ENCODE data around the gene GYPB.
"Not testable (repeated sequence)": the region's sequence is repeated elsewhere in the genome, so short reads cannot be mapped to it uniquely, and the experiment has no call there.

The GYPB gene

DNA sequence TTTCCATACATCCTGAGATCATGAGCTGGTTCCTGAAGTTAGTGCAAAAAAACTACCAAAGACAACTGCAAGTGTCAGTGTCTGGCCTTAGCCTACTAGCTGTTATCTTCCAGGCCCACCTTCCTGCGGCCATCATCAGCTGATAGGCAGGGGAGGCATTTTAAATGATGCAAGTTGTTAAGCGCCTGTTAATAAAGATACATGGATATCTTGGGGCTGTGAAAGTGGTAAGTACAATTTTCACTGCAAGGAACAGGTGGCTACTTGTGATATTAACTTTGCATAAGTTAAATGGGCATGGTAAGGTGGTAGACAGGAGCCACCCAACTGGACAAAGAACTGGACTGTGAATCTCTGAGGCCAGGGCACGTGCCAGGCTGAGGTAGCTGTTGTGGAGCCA, at the start of gene GYPB:
GYPB (minus strand) TSS at position 104 of the 400 bp plus-strand sequence; CDS start at position 11, 93 bp downstream.
- DNase-seq = not testable (repeated sequence)

DNA sequence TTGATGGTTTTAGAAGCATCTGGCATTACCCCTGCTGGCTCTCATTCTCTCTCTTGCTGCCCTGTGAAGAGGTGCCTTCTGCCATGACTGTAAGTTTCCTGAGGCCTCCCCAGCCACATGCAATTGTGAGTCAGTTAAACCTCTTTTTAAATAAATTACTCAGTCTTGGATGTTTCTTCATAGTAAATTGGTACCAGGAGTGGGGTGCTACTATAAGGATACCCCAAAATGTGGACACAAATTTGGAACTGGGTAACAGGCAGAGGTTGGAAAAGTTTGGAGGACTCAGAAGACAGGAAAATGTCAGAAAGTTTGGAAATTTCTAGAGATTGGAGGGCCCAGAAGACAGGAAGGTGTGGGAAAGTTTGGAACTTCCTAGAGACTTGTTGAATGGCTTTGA, 42.4 kb upstream of the GYPB start:
- not testable (repeated sequence) for DNase-seq

DNA sequence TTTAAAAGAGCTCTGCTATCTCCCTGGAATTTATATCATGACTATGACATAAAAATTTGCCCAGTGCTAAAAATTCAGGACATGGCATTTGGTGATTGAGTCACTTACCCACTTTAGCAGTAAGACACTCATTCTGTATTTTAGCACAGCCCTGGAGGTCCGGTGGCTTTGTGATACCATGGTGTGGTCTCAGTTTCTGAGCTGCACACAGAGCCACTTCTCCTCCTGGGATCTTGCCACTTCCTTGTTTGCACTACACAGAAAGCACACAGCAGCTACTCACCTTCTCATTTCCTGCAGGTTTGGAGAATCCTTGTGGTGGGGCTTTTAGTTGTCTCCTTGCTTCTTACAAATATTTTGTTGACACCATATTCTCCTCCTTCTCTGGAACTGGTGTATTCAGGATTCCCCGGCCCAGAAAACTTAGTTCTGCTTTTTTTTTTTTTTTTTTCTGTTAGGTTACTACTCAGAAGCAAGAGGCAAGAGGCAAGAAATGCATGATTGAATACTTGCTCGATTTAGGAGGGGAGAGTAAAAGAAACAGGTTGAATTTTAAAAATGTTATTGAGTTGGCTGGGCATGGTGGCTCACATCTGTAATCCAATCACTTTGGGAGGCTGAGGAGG, 41.2 kb upstream of the GYPB start:
- DNase-seq = not testable (repeated sequence)

DNA sequence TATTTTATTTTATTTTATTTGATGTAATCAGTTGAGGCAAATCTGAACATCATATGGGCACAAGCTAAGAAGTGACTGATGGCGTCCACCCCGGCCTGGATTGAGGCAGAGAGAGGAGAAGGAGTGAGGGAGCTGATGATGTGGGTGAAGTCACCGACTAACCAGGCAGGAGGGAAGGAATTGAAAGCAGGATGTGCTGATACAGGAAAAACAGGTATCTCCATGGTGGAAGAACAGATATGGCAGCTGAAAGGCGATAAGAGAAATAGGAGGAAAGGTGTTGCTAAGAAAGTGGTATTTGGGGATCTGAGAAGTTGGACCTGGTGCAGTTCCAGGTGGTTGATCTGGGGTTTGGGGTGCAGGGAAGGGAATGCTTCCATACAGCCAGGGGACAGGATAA, 37.6 kb upstream of the GYPB start:
- DNase-seq = no peak

DNA sequence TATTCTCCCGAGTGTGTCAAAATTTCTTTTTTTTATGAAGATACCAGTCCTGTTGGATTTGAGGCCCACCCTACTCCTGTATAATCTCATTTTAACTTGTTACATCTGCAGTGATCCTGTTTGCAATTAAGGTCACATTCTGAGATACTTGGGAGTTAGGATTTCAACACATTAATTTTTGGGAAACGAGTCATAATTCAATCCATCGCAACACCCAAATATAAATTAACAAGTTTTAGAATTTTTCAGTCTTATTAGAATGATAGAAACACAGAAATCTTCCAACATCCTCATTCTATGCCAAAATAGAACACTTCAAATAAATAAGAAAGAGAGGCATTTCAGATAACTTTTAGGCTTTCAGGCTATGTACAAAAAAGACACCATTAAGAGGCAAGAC, 36.2 kb upstream of the GYPB start:
- not testable (repeated sequence) for DNase-seq

GRCh38 chr4:144051494-144051893, 32.3 kb upstream of the GYPB start:
- not testable (repeated sequence) for DNase-seq

GRCh38 chr4:144050631-144051030, 31.5 kb upstream of the GYPB start:
- not testable (repeated sequence) for DNase-seq

DNA sequence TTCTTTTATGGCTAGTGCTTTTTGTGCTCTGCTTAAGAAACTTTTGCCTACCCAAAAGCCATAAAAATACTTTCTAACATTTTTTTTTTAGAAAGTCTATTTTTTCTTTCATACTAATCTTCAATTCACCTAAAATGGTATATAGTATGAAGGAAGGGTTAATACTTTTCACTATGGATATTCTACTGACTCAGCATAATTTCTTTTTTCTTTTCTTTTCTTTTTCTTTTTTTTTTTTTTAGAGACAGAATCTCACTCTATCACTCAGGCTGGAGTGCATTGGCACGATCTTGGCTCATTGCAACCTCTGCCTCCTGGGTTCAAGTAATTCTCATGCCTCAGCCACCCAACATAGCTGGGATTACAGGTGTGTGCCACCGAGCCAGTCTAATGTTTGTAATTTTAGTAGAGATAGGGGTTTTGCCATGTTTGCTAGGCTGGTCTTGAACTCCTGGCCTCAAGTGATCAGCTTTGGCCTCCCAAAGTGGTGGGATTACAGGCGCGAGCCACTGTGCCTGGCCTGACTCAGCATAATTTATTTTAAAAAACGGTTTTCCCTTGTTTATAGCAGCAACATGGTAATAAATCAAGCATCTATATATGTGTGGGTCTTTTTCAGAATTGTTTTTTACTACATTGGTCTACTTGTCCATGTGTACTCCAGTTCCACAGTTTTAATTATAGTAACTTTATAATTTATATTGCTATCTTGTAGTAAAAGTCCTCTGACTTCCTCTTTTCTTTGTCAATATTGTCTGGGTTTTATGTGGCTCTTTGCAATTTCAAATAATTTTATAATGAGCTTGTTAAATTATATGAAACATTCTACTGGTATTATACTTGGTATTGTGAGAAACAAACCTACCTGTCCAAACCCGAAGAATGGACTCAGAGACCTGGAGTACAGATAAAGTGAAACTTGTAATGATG, 30.6 kb upstream of the GYPB start:
- DNase-seq = not testable (repeated sequence)

- DNase-seq = not testable (repeated sequence)
These were observed 25.8 kb upstream of the GYPB start for GRCh38 chr4:144044936-144045335.

DNA sequence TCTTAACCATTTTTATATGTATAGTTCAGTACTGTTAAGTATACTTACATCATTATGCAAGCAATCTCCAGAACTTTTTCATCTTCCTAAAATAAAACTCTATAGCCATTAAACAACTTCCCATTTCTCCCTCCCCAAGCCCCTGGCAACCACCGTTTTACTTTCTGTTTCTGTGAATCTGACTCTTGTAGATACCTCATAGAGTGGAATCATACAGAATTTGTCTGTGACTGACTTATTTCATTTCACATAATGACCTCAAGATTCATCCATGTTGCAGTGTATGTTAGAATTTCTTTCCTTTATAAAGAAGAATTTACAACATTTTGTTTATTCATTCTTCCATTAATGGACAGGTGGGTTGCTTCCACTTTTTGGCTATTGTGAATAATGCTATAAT, 13.4 kb upstream of the GYPB start:
- not testable (repeated sequence) for DNase-seq

- not testable (repeated sequence) for DNase-seq
These were observed 12.7 kb upstream of the GYPB start for GRCh38 chr4:144031875-144032274.

DNA sequence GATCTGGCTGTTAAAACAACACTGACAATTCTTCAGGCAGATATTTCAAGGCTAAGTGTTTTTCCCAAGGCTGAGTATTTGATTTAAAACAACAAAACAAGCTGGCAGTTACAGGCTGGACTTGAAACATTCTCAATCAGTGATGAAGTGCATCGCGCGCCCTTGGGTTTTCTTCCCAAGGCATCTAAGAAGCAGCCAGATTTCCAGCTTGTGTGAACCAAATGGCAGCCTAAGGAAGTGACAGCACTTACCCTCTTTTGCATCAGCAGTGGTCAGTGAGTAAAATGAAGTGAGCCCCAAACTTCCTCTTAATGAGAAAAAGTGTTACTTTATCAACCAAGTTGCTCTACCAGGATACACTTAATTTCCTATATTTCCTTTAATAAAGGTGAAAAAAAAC, 12.2 kb upstream of the GYPB start:
- not testable (repeated sequence) for DNase-seq

DNA sequence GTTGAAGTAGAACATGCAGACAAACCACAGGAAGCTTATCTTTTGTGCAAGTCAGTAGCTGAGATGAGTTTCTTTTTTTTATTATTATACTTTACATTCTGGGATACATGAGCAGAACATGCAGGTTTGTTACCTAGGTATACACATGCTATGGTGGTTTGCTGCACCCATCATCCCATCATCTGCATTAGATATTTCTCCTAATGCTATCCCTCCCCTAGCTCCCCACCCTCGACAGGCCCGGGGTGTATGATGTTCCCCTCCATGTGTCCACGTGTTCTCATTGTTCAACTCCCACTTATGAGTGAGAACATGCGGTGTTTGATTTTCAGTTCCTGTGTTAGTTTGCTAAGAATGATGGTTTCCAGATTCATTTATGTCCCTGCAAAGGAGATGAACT, 11.5 kb upstream of the GYPB start:
- DNase-seq = not testable (repeated sequence)

DNA sequence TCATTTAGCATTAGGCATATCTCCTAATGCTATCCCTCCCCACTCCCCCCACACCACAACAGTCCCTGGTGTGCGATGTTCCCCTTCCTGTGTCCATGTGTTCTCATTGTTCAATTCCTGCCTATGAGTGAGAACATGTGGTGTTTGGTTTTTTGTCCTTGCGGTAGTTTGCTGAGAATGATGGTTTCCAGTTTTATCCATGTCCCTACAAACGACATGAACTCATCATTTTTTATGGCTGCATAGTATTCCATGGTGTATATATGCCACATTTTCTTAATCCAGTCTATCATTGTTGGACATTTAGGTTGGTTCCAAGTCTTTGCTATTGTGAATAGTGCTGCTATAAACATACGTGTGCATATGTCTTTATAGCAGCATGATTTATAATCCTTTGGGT, 7.5 kb upstream of the GYPB start:
- DNase-seq = not testable (repeated sequence)

GRCh38 chr4:144024399-144025053, 5.3 kb upstream of the GYPB start:
- not testable (repeated sequence) for DNase-seq

- DNase-seq = not testable (repeated sequence)
These were observed 3.7 kb upstream of the GYPB start for GRCh38 chr4:144022772-144023400.

DNA sequence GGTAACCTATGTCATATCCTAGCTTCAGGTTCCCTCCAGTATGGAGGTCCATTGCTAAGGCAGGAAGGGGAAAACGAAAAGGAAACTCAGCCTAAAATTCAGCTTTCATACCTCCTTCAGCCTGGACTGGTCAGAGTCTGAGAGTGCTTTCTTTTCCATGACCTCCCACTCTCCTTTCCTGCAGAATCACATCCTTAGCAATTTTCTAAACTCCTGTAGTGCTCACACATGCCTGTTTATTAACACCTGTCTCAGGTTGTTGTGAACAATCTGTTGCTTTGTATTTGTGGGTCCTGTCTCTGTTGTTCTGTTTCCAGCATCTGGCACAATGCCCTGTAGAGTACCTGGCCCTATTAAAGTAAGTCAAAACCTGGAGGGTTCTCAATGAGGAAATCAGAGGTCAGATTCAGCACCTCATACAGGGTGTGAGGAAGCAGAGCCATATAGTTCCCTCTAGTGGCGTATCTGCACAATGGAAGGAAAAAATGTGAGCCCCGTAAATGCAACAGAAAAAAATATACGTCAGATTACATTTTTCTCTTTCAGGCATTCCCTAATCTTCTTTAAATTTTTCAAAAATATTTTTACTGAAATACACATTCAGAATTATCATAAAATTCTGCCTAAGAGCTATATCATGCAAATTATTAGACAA, 2.3 kb upstream of the GYPB start:
- not testable (repeated sequence) for DNase-seq

GRCh38 chr4:144018223-144019000, 768 bp downstream of the GYPB start:
- DNase-seq = not testable (repeated sequence)

DNA sequence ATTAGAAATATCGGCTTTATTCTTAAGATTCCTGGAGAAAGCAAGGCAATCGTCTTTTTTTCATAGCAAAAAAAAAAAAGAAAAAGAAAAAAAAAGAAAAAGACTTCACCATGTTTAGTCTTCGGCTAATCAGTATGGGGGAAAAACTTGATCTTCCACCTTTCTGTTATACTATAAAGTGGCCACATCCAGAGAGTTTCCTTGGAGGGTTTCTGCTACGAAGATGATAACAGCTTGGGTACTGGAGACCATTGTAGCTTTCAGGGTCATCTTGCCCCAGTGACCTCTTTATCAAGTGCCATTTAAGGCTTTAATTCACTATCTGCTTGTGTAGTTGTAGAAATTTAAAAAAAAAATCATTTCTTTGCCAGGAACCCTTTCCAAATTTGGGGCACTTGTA, 1.9 kb downstream of the GYPB start:
- DNase-seq = not testable (repeated sequence)

GRCh38 chr4:144016057-144016605, 3.0 kb downstream of the GYPB start:
- not testable (repeated sequence) for DNase-seq

DNA sequence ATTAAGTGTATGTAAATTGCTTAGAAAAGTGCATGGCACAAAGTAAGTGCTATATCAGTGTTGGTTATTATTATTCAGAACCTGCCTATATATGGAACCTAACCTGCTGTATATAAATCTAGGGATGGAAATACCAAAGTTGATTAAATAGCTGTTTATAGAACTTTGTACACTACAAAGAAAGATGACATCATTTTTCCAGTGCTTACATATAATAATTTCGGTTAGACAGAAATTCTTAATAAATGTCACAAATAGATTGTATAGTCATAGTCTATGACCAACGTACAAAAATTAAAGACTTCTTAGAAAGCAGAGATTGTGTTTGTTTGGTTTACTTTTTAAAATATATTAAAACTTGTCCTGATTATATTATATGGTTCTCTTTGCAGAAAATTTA, 4.4 kb downstream of the GYPB start:
- DNase-seq = no peak

Measured in NCI-H1436 (cell line).